Tibial nerve (tissue), 4 donors: Measurements from ENCODE around the gene METTL22. TPM values are rescaled to one million over a fixed set of nuclear protein-coding genes. Genes with fewer than 3 reads are reported as not detected.
A peak's percentile ranks its signal among the peaks of the same experiment; 100 is the strongest.

Experiments used
- DNase-seq, 2 donors: peaks; one replicate each; pipeline ENCODE4 v3.0.0-alpha.2; 2019; ENCODE audit warnings: low spot score in 2 of 2
- H3K27ac ChIP-seq, 4 donors: fragments of 200-600 bp; sonication (generic) in 3 of 4; one replicate each; pipeline ENCODE4 v1.5.1; 2017 to 2019; ENCODE audit warnings: mild to moderate bottlenecking in 1 of 4
- H3K27me3 ChIP-seq, 2 donors: fragments of 200-600 bp; sonication (generic) in 1 of 2; one replicate each; pipeline versions ENCODE4 v1.5.1 to v1.6.0; 2017 to 2019
- H3K36me3 ChIP-seq, 3 donors: fragments of 200-600 bp; sonication (generic); one replicate each; pipeline ENCODE4 v1.5.1; 2018 to 2019
- H3K4me1 ChIP-seq, 4 donors: fragments of 200-600 bp; sonication (generic) in 3 of 4; one replicate each; pipeline ENCODE4 v1.5.1; 2017 to 2019
- H3K4me3 ChIP-seq, 4 donors: fragments of 200-600 bp; sonication (generic) in 3 of 4; one replicate each; pipeline ENCODE4 v1.5.1; 2017 to 2019; ENCODE audit warnings: mild to moderate bottlenecking in 1 of 4, moderate library complexity in 1 of 4
- H3K9me3 ChIP-seq, 4 donors: fragments of 200-600 bp; sonication (generic) in 3 of 4; one replicate each; pipeline ENCODE4 v1.5.1; 2017 to 2019
- EP300 ChIP-seq, 2 donors: sonication (generic); formaldehyde crosslinking; IDR thresholded peaks; one replicate each; pipeline ENCODE4 v1.6.1; 2017; ENCODE audit warnings: antibody characterized with exemption in 2 of 2, mild to moderate bottlenecking in 1 of 2
- POLR2A ChIP-seq, 2 donors: fragments of 450-650 bp; IDR thresholded peaks; one replicate each; pipeline ENCODE4 v1.6.1; 2017; ENCODE audit warnings: antibody characterized with exemption in 2 of 2, mild to moderate bottlenecking in 2 of 2, moderate library complexity in 2 of 2
- WGBS, 2 donors: methylation state at CpG; one replicate each; pipeline ENCODE4 v1.1.5; 2018; 5-methylcytosine and 5-hydroxymethylcytosine counted together
- total RNA-seq, 4 donors: library from RNA; depleted of rRNA; stranded (reverse); fragments of >200 nt; gene quantifications; one replicate each; pipeline ENCODE4 v1.1.0, GENCODE V29; 2016
- TF ChIP-seq, protein P1 (sequence below), 5 experiments: fragments of 200-600 bp in 3 of 5; fragments of 450-650 bp in 2 of 5; sonication (generic) in 3 of 5; IDR thresholded peaks; one replicate each; pipeline ENCODE4 v1.5.1; 2016 to 2019; ENCODE audit warnings: antibody characterized with exemption in 5 of 5, mild to moderate bottlenecking in 3 of 5, moderate library complexity in 2 of 5

Gene METTL22
- total RNA-seq, 4 donors from 2014 or later, result 34.3 to 69.5 (median 46.6) TPM

DNA sequence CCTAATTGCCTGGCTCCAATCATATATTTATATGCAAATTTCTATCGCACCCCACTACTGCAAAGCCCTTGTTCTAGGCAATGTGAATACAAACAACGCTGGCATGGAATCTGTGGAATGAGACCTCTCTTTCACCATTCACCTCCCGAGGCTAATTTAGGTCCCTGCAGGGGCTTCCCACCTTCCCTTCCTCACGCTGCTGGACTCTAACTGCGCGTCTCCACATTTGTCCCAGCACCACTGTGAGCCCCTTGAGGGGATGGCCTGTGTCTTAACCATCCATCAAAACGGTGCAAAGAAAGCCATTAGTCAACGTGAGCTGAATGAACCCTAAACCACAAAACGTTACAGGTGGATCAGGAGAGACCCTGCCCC is 32.8 kb upstream of the METTL22 start:
- TF ChIP-seq, protein P1, sequence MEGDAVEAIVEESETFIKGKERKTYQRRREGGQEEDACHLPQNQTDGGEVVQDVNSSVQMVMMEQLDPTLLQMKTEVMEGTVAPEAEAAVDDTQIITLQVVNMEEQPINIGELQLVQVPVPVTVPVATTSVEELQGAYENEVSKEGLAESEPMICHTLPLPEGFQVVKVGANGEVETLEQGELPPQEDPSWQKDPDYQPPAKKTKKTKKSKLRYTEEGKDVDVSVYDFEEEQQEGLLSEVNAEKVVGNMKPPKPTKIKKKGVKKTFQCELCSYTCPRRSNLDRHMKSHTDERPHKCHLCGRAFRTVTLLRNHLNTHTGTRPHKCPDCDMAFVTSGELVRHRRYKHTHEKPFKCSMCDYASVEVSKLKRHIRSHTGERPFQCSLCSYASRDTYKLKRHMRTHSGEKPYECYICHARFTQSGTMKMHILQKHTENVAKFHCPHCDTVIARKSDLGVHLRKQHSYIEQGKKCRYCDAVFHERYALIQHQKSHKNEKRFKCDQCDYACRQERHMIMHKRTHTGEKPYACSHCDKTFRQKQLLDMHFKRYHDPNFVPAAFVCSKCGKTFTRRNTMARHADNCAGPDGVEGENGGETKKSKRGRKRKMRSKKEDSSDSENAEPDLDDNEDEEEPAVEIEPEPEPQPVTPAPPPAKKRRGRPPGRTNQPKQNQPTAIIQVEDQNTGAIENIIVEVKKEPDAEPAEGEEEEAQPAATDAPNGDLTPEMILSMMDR (IDR thresholded peaks at IDR 0.05), result no peak
- TF ChIP-seq EP300 (IDR thresholded peaks at IDR 0.05), result no peak
- TF ChIP-seq POLR2A (IDR thresholded peaks at IDR 0.05), result no peak
- H3K36me3 ChIP-seq, result no peaks in the 10 kb centered on the region
- no peak overlapping the region for H3K27ac ChIP-seq
- DNase-seq, result no peak
- 9% methylated on average over 9 of the region's 9 CpGs for WGBS, 2 donors
- H3K9me3 ChIP-seq, result no peaks in the 10 kb centered on the region
- H3K4me3 ChIP-seq, result no peak overlapping the region
- peaks cover 0 to 55% of the 10 kb centered on the region in 2 donors for H3K27me3 ChIP-seq
- H3K4me1 ChIP-seq, result peaks cover 0 to 22% (median 8%) of the 10 kb centered on the region in 4 donors

DNA sequence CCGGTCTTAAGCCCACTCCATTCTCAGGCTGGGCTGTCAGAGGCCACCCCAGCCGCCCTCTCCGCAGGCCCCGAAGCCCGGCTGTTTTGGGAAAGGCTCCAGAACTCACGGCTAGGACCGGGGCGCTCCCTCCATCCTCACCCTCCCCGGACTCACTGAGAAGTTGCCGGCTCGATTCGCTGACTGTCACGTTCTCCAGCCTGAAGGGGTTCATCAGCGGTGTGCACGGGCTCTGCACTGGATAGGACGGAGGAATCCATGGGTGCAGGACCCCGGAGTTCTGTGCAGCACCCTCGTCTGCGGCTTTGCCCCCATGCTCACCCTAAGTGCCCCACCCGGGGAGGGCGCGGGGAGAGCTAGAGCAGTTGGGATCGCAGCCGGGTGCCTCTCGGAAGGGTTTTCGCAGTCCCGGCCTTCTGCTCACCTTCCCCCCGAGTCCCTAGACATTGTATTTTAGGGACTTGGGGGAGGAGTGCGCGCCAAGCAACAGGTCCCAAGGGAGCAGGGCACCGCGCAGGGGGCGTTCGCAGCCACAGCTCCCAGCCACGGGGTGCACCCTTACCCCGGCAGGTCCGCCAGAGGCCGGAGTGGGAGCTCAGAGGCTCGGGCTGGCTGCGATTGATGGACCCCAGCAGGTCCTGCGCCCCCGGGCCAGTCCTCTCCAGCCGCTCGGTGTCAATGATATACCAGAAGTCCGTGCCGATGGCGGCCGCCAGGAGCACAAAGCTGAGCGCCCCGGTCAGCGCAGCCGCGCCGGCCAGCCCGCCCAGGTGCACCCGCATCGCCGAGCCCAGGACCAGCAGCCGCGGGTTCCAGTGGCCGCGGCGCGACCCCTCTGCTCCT is 32.2 kb upstream of the METTL22 start:
- peaks cover 0 to 55% of the 10 kb centered on the region in 2 donors for H3K27me3 ChIP-seq
- no peak for TF ChIP-seq EP300 (IDR thresholded peaks at IDR 0.05)
- TF ChIP-seq POLR2A (IDR thresholded peaks at IDR 0.05), result no peak
- TF ChIP-seq, protein P1 (IDR thresholded peaks at IDR 0.05), result no peak
- WGBS, 2 donors, result 2% methylated on average over 47 to 50 of the region's 64 CpGs

DNA sequence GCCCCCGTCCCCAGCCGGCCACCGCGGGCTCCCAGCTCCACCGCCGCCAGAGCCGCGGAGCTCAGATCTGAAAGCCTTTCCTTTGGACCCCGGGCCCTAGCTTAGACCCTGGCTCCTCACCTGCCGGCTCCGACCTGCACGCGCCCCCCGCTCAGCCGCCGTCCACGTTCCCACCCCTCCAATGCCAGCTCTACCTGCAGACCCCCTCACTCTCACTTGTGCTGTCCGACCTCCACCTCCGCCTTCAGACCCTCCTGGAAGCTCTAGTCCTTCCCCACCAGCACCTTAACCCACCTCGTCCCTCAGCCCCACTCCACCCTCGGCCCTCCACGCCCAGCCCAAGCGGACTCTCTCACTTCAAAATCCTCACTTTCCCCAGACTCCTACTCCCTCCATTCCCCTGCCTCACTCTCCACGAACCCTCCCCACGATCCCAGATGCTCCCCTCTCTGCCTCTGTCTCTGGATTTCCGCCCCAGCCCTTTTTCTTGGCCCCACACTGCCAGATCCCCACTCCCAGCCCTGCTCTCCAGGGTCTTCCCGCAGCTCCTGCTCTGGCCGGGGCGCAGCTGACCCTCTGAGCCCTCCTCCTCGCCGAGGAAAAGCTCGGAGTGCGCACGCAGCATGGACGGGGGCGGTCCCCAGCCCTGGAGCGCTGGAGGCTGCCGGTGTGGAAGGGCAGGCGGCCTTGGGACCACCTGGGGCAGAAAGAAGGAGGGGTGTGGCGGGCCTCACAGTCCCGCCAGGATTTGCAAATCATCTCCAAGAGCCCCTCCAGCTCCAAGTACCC is 31.4 kb upstream of the METTL22 start, which contains the start of gene TMEM114:
Gene TMEM114, minus strand, starts transcription at position 612 of the 789 bp plus-strand sequence. CDS start 673 bp downstream, outside the sequence.
- TF ChIP-seq EP300 (IDR thresholded peaks at IDR 0.05), result no peak
- TF ChIP-seq POLR2A (IDR thresholded peaks at IDR 0.05), result no peak
- TF ChIP-seq, protein P1 (IDR thresholded peaks at IDR 0.05), result no peak
- 2 to 5% methylated on average over 39 to 41 of the region's 41 CpGs for WGBS, 2 donors

More for the DNA sequence above, 32.2 kb upstream of the METTL22 start:
- Histone ChIP-seq H3K27ac (no peak overlapping the region), H3K4me1 (peaks cover 0 to 22% (median 8%) of the 10 kb centered on the region in 4 donors), H3K9me3 (no peaks in the 10 kb centered on the region), H3K36me3 (no peaks in the 10 kb centered on the region), H3K4me3 (peak overlapping the region in 3 of 4 donors; percentile 1 to 22 (median 6))
- no peak for DNase-seq

DNA sequence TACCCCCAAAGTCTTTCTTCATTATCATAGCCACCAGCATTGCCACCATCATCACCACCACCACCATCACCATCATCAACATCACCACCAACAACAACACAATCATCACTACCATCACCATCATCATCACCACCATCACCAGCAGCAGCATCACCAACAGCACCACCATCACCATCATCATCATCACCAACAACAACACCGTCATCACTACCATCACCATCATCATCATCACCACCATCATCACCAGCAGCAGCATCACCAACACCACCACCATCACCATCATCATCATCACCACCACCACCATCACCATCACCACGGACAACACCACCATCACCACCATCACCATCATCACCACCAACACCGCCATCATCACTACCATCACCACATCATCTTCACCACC is 30.7 kb upstream of the METTL22 start:
- DNase-seq, result no peak
- no peak overlapping the region for H3K4me3 ChIP-seq
- H3K4me1 ChIP-seq, result peaks cover 0 to 22% (median 8%) of the 10 kb centered on the region in 4 donors
- H3K27ac ChIP-seq, result no peak overlapping the region
- TF ChIP-seq EP300 (IDR thresholded peaks at IDR 0.05), result no peak
- no peak for TF ChIP-seq POLR2A (IDR thresholded peaks at IDR 0.05)
- TF ChIP-seq, protein P1 (IDR thresholded peaks at IDR 0.05), result no peak
- peaks cover 0 to 55% of the 10 kb centered on the region in 2 donors for H3K27me3 ChIP-seq
- H3K36me3 ChIP-seq, result no peaks in the 10 kb centered on the region
- WGBS, 2 donors, result 96 to 98% methylated on average over 3 of the region's 3 CpGs
- peaks cover 0 to 1% (median 0%) of the 10 kb centered on the region in 4 donors for H3K9me3 ChIP-seq

More for the DNA sequence above, 31.4 kb upstream of the METTL22 start, which contains the start of gene TMEM114:
- no peaks in the 10 kb centered on the region for H3K36me3 ChIP-seq
- peaks cover 0 to 22% (median 8%) of the 10 kb centered on the region in 4 donors for H3K4me1 ChIP-seq
- H3K9me3 ChIP-seq, result no peaks in the 10 kb centered on the region
- no peak within 1 kb of the TSS for H3K27ac ChIP-seq
- no peak for DNase-seq
- H3K27me3 ChIP-seq, result peaks cover 0 to 55% of the 10 kb centered on the region in 2 donors
- peak within 1 kb of the TSS in 3 of 4 donors; percentile 1 to 22 (median 6) for H3K4me3 ChIP-seq
